Smooth muscle cell (in vitro differentiated cells): ENCODE data around the gene HPCAL1. TPM values are rescaled to one million over a fixed set of nuclear protein-coding genes. Genes with fewer than 3 reads are reported as not detected.

Experiments
- DNase-seq: peaks from one replicate; lab custom pipeline; 2025; ENCODE audit not compliant: unreplicated experiment; lab: John Stamatoyannopoulos, UW
- H2AFZ ChIP-seq: fragments of 200-600 bp; sonication (generic); 2 replicates; pipeline ENCODE4 v1.6.0; 2016; ENCODE audit warnings: antibody characterized with exemption, low read depth, mild to moderate bottlenecking
- H3F3A ChIP-seq: fragments of 200-600 bp; sonication (generic); 2 replicates; pipeline ENCODE4 v1.6.0; 2017; ENCODE audit warnings: antibody characterized with exemption, low read depth
- H3K27ac ChIP-seq: fragments of 200-600 bp; sonication (generic); 2 replicates; pipeline ENCODE4 v1.5.1; 2016; ENCODE audit warnings: low read depth, mild to moderate bottlenecking
- H3K27me3 ChIP-seq: fragments of 200-600 bp; sonication (generic); 2 replicates; pipeline ENCODE4 v1.6.1; 2016; ENCODE audit warnings: low read depth, mild to moderate bottlenecking
- H3K36me3 ChIP-seq: fragments of 200-600 bp; sonication (generic); 2 replicates; pipeline ENCODE4 v1.5.1; 2016; ENCODE audit warnings: low read depth
- H3K4me1 ChIP-seq: fragments of 200-600 bp; sonication (generic); 2 replicates; pipeline ENCODE4 v1.5.1; 2016; ENCODE audit warnings: low read depth
- H3K4me2 ChIP-seq: fragments of 200-600 bp; sonication (generic); 2 replicates; pipeline ENCODE4 v1.6.0; 2016; ENCODE audit warnings: mild to moderate bottlenecking
- H3K4me3 ChIP-seq: fragments of 200-600 bp; sonication (generic); 2 replicates; pipeline ENCODE4 v1.5.1; 2016; ENCODE audit warnings: mild to moderate bottlenecking
- H3K79me2 ChIP-seq: fragments of 200-600 bp; sonication (generic); 2 replicates; pipeline ENCODE4 v1.6.0; 2016; ENCODE audit warnings: low read depth, mild to moderate bottlenecking
- H3K9ac ChIP-seq: fragments of 200-600 bp; sonication (generic); 2 replicates; pipeline ENCODE4 v1.6.0; 2016; ENCODE audit warnings: low read depth
- H3K9me3 ChIP-seq: fragments of 200-600 bp; sonication (generic); replicated peaks from 2 replicates; pipeline ENCODE4 v1.5.1; 2016; ENCODE audit warnings: low read depth
- H4K20me1 ChIP-seq: fragments of 200-600 bp; sonication (generic); 2 replicates; pipeline ENCODE4 v1.6.0; 2016; ENCODE audit warnings: low read depth
- CTCF ChIP-seq: fragments of 200-600 bp; sonication (generic); IDR thresholded peaks from 2 replicates; pipeline ENCODE4 v1.5.1; 2017; ENCODE audit warnings: borderline replicate concordance, mild to moderate bottlenecking, antibody characterized with exemption; ENCODE audit not compliant: insufficient read depth, poor library complexity, severe bottlenecking
- WGBS: methylation state at CpG from one replicate; pipeline ENCODE4 v1.1.7; 2016; ENCODE audit warnings: low lambda C conversion rate; 5-methylcytosine and 5-hydroxymethylcytosine counted together
- polyA plus RNA-seq: library from polyadenylated mRNA; unstranded; fragments of >200 nt; fragmentation: Nextera tagmentation; extraction: Ambion mirVana; gene quantifications from 2 replicates; pipeline ENCODE4 v1.2.1, GENCODE V29; 2016
- total RNA-seq: library from RNA; depleted of rRNA; stranded (reverse); fragments of >200 nt; gene quantifications from 2 replicates; pipeline ENCODE4 v1.2.3, GENCODE V29; 2014

The HPCAL1 gene
- total and polyA plus RNA-seq, 2 experiments from 2014 or later = 11.7 to 15.8 TPM

GRCh38 chr2:10414591-10414990 is 111.9 kb downstream of the HPCAL1 start:
- Histone ChIP-seq H3K4me2 (no peak overlapping the region), H3K27ac (no peak overlapping the region), H3K9ac (no peak overlapping the region), H3K27me3 (no peaks in the 10 kb centered on the region), H3K79me2 (no peaks in the 10 kb centered on the region), H2AFZ (no peak overlapping the region), H3F3A (no peaks in the 10 kb centered on the region), H3K4me1 (no peaks in the 10 kb centered on the region), H3K36me3 (no peaks in the 10 kb centered on the region), H3K4me3 (no peak overlapping the region), H4K20me1 (no peaks in the 10 kb centered on the region), H3K9me3 (no peaks in the 10 kb centered on the region)
- TF ChIP-seq CTCF = no peak
- DNase-seq = no peak
- WGBS = 94% methylated on average over 10 of the region's 10 CpGs

GRCh38 chr2:10415048-10415447 is 112.3 kb downstream of the HPCAL1 start:
- H3K9me3 ChIP-seq = no peaks in the 10 kb centered on the region
- H3K4me3 ChIP-seq = no peak overlapping the region
- no peaks in the 10 kb centered on the region for H4K20me1 ChIP-seq
- H3K4me2 ChIP-seq = no peak overlapping the region
- H3F3A ChIP-seq = no peaks in the 10 kb centered on the region
- 90% methylated on average over 8 of the region's 8 CpGs for WGBS
- no peaks in the 10 kb centered on the region for H3K36me3 ChIP-seq
- no peaks in the 10 kb centered on the region for H3K27me3 ChIP-seq
- no peak overlapping the region for H2AFZ ChIP-seq
- H3K27ac ChIP-seq = no peak overlapping the region
- no peak for TF ChIP-seq CTCF
- H3K9ac ChIP-seq = no peak overlapping the region
- H3K4me1 ChIP-seq = no peaks in the 10 kb centered on the region
- no peak for DNase-seq
- H3K79me2 ChIP-seq = no peaks in the 10 kb centered on the region

GRCh38 chr2:10415640-10416039 is 112.9 kb downstream of the HPCAL1 start:
- Histone ChIP-seq H3K36me3 (no peaks in the 10 kb centered on the region), H3K4me2 (no peak overlapping the region), H3K4me1 (no peaks in the 10 kb centered on the region), H2AFZ (no peak overlapping the region), H3K79me2 (no peaks in the 10 kb centered on the region), H3K9me3 (no peaks in the 10 kb centered on the region), H3K27ac (no peak overlapping the region), H3F3A (no peaks in the 10 kb centered on the region), H4K20me1 (no peaks in the 10 kb centered on the region), H3K9ac (no peak overlapping the region), H3K4me3 (no peak overlapping the region), H3K27me3 (no peaks in the 10 kb centered on the region)
- WGBS = 88% methylated on average over 12 of the region's 12 CpGs
- DNase-seq = no peak
- TF ChIP-seq CTCF = no peak

- H2AFZ ChIP-seq = no peak overlapping the region
- H3F3A ChIP-seq = no peaks in the 10 kb centered on the region
- no peak overlapping the region for H3K27ac ChIP-seq
- no peaks in the 10 kb centered on the region for H3K9me3 ChIP-seq
- no peak overlapping the region for H3K9ac ChIP-seq
- H3K4me2 ChIP-seq = no peak overlapping the region
- no peaks in the 10 kb centered on the region for H3K36me3 ChIP-seq
- 96% methylated on average over 6 of the region's 6 CpGs for WGBS
- no peaks in the 10 kb centered on the region for H3K4me1 ChIP-seq
- no peak for DNase-seq
- no peaks in the 10 kb centered on the region for H4K20me1 ChIP-seq
- H3K4me3 ChIP-seq = no peak overlapping the region
- TF ChIP-seq CTCF = no peak
- H3K79me2 ChIP-seq = no peaks in the 10 kb centered on the region
- H3K27me3 ChIP-seq = no peaks in the 10 kb centered on the region
These were observed 115.0 kb downstream of the HPCAL1 start for GRCh38 chr2:10417551-10418335.
